ENCODE measurements around the gene LY6G6D.

- no peak for TF ChIP-seq CTCF (IDR thresholded peaks at IDR 0.05; ENCODE audit: low read depth, low read length, poor library complexity, severe bottlenecking)
- TF ChIP-seq EZH2phosphoT487 (IDR thresholded peaks at IDR 0.05; ENCODE audit: borderline replicate concordance, low read length), result no peak
These were observed at the start of gene LY6G6D for GRCh38 chr6:31715022-31715958.
